CD4-positive, alpha-beta T cell treated with Interleukin-2 at 100 ng/mL for 4 hours (primary cell): ENCODE results near the gene RGS2.

ENCODE experiments used
- DNase-seq: peaks from one replicate; pipeline ENCODE4 v3.0.0-alpha.2; 2020; ENCODE audit warnings: low spot score

The RGS2 gene

GRCh38 chr1:192830595-192831246 lies 21.9 kb downstream of the RGS2 start:
- DNase-seq = no peak

DNA sequence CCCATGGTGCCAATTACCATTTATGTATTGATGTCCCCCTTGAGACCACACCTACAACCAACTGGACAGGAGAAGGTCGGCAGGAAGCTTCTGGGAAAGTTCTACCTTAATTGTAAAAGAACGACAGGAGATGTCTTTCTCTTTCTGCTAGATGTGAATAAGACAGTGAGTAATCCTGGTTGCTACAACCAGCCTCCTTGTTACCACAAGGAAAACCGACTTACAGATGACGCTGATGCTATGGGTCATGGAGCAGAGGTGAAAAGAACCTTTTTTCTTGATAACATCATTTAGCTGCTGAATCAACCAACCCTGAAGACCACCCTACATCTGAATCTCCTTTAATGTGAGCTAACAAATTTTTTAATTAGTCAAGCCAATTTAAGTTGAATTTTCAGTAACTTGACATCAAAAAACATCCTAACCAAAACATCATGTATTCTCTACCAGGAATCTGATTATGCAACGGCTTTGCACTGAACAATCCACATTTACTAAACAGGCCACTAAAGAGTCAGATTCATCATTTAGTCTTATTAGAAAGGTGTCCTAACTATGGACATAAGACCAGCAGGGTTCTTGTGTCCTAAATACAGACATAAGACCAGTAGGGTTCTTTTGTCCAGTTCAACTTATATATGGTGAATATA lies 23.0 kb downstream of the RGS2 start:
- DNase-seq = no peak

- no peak for DNase-seq
Observed at GRCh38 chr1:192832492-192832891, 23.7 kb downstream of the RGS2 start.

DNA sequence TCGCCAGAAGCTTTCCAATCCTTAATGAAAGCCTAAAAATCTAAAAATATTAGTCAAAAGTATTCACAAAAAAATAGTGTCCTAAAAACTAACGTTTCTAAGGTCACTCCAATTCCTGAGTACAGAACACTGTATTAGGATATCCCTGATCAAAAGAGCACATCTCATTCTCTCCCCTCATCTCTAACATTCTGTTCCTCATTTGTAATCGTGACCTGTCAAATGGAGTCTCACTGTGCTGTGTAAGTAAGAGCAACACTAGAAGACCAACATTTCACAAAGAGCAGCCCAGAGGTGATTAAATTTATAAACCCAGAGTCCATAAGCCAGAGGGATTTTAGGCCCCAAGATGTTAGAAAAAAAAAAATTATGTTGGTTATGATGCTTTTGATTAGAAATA lies 26.3 kb downstream of the RGS2 start:
- DNase-seq = no peak

DNA sequence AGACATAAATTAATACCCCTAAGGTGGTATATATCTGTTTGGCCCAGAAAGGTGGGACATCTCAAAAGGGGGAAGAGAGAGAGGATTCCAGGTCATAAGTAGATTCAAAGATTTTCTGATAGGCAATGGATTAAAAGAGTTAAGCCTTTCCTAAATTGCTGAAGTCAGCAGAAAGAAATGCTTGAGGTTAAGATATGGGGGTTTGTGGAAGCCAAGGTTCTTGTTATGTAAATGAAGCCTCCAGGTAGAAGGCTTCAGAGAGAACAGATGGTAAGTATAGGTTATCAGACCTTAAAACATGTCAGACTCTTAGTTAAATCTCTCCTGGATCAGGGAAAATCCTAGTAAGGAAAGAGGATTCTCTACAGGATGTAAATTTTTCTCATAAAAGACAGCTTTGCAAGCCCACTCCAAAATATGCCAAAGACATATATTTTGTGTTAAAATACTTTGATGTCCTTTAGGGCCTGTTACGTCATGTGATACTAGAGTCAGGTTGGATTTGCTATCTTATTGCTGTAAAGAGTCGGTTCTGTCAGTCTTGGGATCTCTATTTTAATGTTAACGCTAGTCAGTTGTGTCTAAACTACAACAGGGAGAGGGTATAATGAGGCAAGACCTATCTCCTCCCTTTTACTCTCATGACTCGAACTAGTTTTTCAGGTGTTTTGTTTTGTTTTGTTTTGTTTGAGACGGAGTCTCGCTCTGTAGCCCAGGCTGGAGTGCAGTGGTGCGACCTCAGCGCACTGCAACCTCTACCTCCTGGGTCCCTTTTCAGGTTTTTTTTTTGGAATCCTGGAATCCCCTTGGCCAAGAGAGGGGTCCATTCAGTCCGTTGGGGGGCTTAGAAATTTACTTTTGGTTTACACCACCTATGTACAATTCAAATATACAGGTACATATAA lies 30.6 kb downstream of the RGS2 start:
- no peak for DNase-seq

DNA sequence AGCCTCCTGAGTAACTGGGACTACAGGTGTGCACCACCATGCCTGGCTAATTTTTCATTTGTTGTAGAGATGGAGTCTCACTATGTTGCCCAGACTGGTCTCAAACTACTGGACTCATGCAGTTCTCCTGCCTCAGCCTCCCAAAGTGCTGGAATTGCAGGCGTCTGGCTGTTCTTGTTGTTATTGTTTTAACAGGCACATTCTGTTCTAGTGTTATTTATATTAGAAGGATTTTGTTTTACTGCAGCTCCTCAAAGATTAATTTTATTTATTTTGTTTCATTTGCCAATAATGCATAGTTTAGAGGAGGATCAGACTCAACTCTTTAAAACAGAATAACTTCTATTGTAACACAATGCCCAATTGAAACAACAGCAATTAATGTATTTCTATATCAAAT lies 35.5 kb downstream of the RGS2 start:
- no peak for DNase-seq

DNA sequence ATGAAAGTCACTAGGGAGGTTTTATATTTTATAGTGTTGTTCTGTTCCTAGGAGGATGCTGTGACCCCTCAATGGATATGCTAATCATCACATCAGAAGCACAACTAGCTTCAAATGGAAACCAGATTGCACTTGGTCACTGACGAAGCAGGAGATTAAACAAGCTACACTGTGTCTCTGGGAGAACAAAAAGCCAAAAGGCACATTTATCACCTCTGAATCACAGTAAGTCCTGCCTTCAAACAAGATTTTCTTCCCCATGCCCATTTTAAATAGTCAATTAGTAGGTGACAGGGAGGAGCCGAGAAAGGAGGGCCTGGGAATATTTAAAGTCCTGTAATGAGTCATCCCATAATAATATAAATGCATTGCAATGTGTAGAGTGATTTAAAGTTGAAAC lies 38.1 kb downstream of the RGS2 start:
- DNase-seq = no peak

DNA sequence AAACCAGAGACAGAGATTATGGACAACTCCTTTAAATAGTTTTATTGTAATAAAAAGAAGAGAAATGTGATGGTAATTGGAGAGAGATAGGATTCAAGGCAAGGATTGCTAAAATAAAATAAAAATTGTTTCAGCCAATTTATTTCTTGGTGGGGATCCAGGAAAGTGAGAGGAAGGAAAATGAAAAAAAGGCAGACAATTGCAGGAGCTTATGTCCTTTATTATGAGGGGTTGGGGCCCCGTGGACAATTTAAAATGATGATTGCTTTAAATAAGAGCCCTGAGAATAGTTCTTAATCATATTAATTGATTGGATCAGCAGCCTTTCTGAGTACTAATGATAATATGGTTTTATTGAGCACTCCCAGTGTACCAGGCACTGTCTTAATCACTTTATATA lies 40.2 kb downstream of the RGS2 start:
- no peak for DNase-seq

GRCh38 chr1:192849442-192849841 lies 40.6 kb downstream of the RGS2 start:
- DNase-seq = no peak

DNA sequence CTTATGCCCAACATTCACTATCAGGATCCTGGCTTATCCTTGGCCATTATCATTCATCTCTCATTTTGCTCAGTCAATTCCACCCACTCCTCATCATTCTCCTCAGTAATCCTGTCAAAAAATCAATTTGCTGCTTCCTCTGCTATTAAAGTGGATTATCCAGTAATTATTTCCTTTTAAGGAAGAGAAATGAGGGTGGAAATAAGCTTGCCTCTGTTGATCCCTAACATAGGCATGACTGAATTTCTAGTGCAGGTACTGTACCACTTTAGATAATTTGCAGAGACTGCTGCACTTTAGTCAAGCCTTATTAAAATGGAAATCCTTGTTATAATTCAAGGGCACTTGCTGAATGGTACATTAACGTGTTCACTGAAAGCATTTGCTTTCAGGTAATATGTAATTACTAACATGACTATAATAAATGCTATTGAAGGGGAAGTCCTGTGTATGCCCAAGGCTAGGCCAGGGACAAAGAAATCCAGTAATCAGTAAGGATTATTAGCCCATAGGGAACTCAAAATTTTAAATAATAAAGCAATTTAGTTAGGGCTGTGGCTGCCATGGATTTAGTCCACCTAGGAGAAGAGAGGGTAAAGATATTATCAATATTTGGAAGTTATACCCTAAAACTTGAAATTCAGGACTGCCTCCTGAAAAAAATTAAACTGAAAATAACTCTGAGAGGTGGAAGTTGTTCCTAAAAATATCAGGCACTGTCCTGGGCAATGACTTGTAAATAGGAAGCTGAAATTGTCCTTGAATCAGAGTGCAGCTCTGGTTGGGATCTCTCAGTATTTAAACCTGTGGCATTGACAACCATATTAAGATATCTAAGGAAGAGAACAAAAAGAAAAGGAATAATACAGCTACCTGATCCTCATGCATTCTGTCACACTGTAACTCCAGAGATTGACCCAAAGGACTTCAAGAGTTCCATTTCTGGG lies 43.4 kb downstream of the RGS2 start:
- no peak for DNase-seq

DNA sequence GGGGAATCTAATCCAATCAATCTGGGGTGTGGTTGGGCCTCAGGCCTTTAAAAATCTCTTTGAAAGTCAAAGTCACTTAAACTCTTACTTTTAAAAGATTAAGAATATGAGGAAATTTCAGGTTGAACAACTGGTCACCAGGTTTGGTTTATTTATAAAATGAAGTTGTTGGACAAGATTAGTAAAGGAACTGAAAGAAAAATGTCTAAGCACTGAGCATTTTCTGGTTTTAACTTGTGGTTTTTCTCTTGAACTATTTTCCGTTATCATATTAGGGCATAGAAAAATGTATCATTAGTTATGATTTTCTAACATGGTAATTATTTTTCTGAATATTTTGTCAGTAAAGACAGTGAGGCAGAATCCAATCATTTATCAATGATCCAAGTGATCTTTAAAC lies 49.6 kb downstream of the RGS2 start:
- no peak for DNase-seq

DNA sequence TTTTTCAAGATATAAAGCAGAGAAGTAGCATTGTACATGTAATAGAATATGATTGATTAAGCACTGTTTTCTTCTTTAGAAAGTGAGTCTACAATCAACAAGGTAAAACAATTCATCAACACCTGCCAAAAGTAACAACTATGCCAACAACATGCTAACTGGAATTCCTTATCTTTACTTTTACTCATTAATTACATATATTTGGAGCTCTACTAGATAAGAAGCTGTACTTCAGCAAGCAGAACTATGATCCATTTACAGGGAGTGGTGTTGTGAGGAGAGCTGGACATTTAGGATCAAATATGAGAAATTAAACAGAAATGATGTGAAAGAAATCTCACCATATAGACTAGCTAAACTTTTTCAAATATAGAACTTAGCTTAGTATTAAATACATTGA lies 51.0 kb downstream of the RGS2 start:
- no peak for DNase-seq

GRCh38 chr1:192860478-192861185 lies 51.8 kb downstream of the RGS2 start:
- DNase-seq = no peak

DNA sequence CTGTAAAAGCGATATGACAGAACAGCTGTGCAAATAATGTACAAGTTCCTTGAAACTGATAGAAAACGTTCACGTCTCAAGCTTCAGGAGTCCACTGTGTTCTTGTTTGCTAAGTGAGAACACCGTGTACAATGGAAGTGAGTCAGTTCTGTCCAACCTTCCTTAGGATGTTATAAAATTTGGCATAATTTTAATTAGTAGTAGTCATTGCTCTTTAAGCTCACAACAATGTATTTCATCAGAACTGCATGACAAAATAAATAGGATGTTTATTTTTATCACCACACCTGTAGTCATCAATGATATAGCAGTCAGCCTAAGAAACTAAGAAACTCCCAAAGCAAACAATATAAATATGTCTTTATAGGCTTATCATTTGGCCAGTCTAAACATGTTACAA lies 53.0 kb downstream of the RGS2 start:
- no peak for DNase-seq
